H1 (cell line): ENCODE measurements around the gene UBTD1. TPM values are rescaled to one million over a fixed set of nuclear protein-coding genes. Genes with fewer than 3 reads are reported as not detected.

Experiments
- CTCF ChIA-PET: fragments of 300-600 bp; sonication (Branson Sonifier 250); formaldehyde crosslinking; loops from one replicate; lab custom pipeline; 2021; ENCODE audit not compliant: partially characterized antibody; lab: Charles Lee
- POLR2A ChIA-PET: fragments of 300-600 bp; sonication (Branson Sonifier 250); formaldehyde crosslinking; loops from one replicate; lab custom pipeline; 2021; ENCODE audit warnings: inconsistent platforms; ENCODE audit not compliant: partially characterized antibody; lab: Charles Lee
- DNase-seq, 2 experiments: peaks; one replicate each; pipeline versions ENCODE4 v3.0.0 to v3.0.0-alpha.2; 2010 to 2022; ENCODE audit warnings: low spot score in 2 of 2, low read depth in 1 of 2, mixed read lengths in 1 of 2
- FAIRE-seq: peaks from 2 replicates; lab custom pipeline; 2011; peaks lifted over from hg19 to GRCh38; lab: Jason Lieb, UNC
- H2AFZ ChIP-seq: 2 replicates; pipeline ENCODE4 v1.8.1; 2012; ENCODE audit warnings: low read length, inconsistent platforms
- H2AK5ac ChIP-seq: 2 replicates; pipeline ENCODE4 v1.6.1; 2013; ENCODE audit warnings: low read depth, low read length
- H2BK120ac ChIP-seq: replicated peaks from 2 replicates; pipeline ENCODE3; 2013; ENCODE audit warnings: low read depth, low read length, inconsistent platforms
- H2BK12ac ChIP-seq: 2 replicates; pipeline ENCODE4 v1.6.1; 2013; ENCODE audit warnings: low read depth, low read length
- H2BK15ac ChIP-seq: 2 replicates; pipeline ENCODE4 v1.6.1; 2013; ENCODE audit warnings: low read length
- H2BK20ac ChIP-seq: 2 replicates; pipeline ENCODE4 v1.6.1; 2013; ENCODE audit warnings: low read length
- H2BK5ac ChIP-seq: 2 replicates; pipeline ENCODE4 v1.6.1; 2013; ENCODE audit warnings: low read depth, low read length
- H3K14ac ChIP-seq: 2 replicates; pipeline ENCODE4 v1.6.1; 2013; ENCODE audit warnings: inconsistent platforms; ENCODE audit not compliant: insufficient read length
- H3K18ac ChIP-seq: 2 replicates; pipeline ENCODE4 v1.6.1; 2013; ENCODE audit warnings: low read length; ENCODE audit errors: extremely low read depth
- H3K23ac ChIP-seq: 2 replicates; pipeline ENCODE4 v1.6.1; 2013; ENCODE audit warnings: inconsistent platforms; ENCODE audit not compliant: insufficient read length
- H3K23me2 ChIP-seq: 2 replicates; pipeline ENCODE4 v1.6.1; 2013; ENCODE audit warnings: low read depth, low read length
- H3K27ac ChIP-seq: 2 replicates; pipeline ENCODE4 v1.6.1; 2011; ENCODE audit warnings: low read depth, low read length, inconsistent platforms
- H3K27me3 ChIP-seq, 4 experiments: replicated peaks in 1 of 4; 1 replicate in 1 of 4; 2 replicates in 3 of 4; pipeline versions ENCODE4 v1.6.1 to v1.8.1; 2011 to 2013; ENCODE audit warnings: low read length in 3 of 4, mild to moderate bottlenecking in 3 of 4, inconsistent platforms in 2 of 4, mixed read lengths in 2 of 4, moderate library complexity in 1 of 4; ENCODE audit not compliant: control insufficient read depth in 3 of 4, insufficient read depth in 3 of 4; ENCODE audit errors: extremely low read depth in 1 of 4
- H3K36me3 ChIP-seq, 4 experiments: 2 replicates each; pipeline versions ENCODE4 v1.6.1 to v1.8.1; 2011 to 2013; ENCODE audit warnings: mild to moderate bottlenecking in 4 of 4, low read length in 3 of 4, moderate library complexity in 2 of 4, control low read depth in 1 of 4, inconsistent platforms in 1 of 4; ENCODE audit not compliant: insufficient read depth in 4 of 4, control insufficient read depth in 2 of 4
- H3K4ac ChIP-seq: replicated peaks from 2 replicates; pipeline ENCODE3; 2013; ENCODE audit warnings: low read length, low read depth, mixed read lengths, inconsistent platforms; ENCODE audit not compliant: insufficient read length
- H3K4me1 ChIP-seq, 4 experiments: replicated peaks in 1 of 4; 1 replicate in 1 of 4; 2 replicates in 3 of 4; pipeline versions ENCODE4 v1.6.1 to v1.8.1; 2011 to 2013; ENCODE audit warnings: low read length in 3 of 4, inconsistent platforms in 2 of 4, mixed read lengths in 1 of 4; ENCODE audit not compliant: insufficient read depth in 4 of 4, control insufficient read depth in 3 of 4
- H3K4me2 ChIP-seq, 2 experiments: 2 replicates each; pipeline versions ENCODE4 v1.6.1 to v1.8.1; 2011 to 2013; ENCODE audit warnings: low read depth in 2 of 2, low read length in 2 of 2, control low read depth in 1 of 2, inconsistent platforms in 1 of 2, mild to moderate bottlenecking in 1 of 2; ENCODE audit not compliant: insufficient read depth in 1 of 2
- H3K4me3 ChIP-seq, 4 experiments: fragments of 200-600, 300-600 bp in 1 of 4; sonication (generic), shearing (Covaris generic), sonication (Bioruptor Twin) in 1 of 4; 2 replicates each; pipeline versions ENCODE4 v1.5.1 to v1.8.1; 2011 to 2016; ENCODE audit warnings: low read length in 4 of 4, low read depth in 3 of 4, control low read depth in 2 of 4, inconsistent platforms in 2 of 4, mild to moderate bottlenecking in 2 of 4, mixed read lengths in 1 of 4, moderate library complexity in 1 of 4; ENCODE audit not compliant: insufficient read depth in 2 of 4; ENCODE audit errors: extremely low read depth in 1 of 4
- H3K56ac ChIP-seq: replicated peaks from 2 replicates; pipeline ENCODE3; 2013; ENCODE audit warnings: low read depth, mild to moderate bottlenecking, mixed read lengths, low read length, inconsistent platforms; ENCODE audit not compliant: insufficient read length
- H3K79me1 ChIP-seq: 2 replicates; pipeline ENCODE4 v1.6.1; 2013; ENCODE audit warnings: low read depth, low read length, control low read depth
- H3K79me2 ChIP-seq, 2 experiments: 2 replicates each; pipeline versions ENCODE4 v1.6.1 to v1.8.1; 2012 to 2013; ENCODE audit warnings: low read length in 2 of 2, mild to moderate bottlenecking in 2 of 2, inconsistent platforms in 1 of 2; ENCODE audit not compliant: insufficient read depth in 2 of 2, control insufficient read depth in 1 of 2
- H3K9ac ChIP-seq, 4 experiments: replicated peaks in 1 of 4; 1 replicate in 1 of 4; 2 replicates in 3 of 4; pipeline versions ENCODE4 v1.6.1 to v1.8.1; 2011 to 2013; ENCODE audit warnings: low read depth in 3 of 4, low read length in 3 of 4, control low read depth in 2 of 4, mild to moderate bottlenecking in 2 of 4, moderate library complexity in 2 of 4, inconsistent platforms in 1 of 4; ENCODE audit errors: extremely low read depth in 1 of 4
- H3K9me3 ChIP-seq, 2 experiments: 2 replicates each; pipeline versions ENCODE4 v1.6.1 to v1.8.1; 2012 to 2013; ENCODE audit warnings: mild to moderate bottlenecking in 2 of 2, moderate library complexity in 2 of 2, control low read depth in 1 of 2, inconsistent platforms in 1 of 2, low read depth in 1 of 2, low read length in 1 of 2, mixed read lengths in 1 of 2; ENCODE audit not compliant: insufficient read depth in 2 of 2
- H4K20me1 ChIP-seq, 2 experiments: replicated peaks in 1 of 2; 2 replicates each; pipeline versions ENCODE3 to v1.8.1; 2011 to 2013; ENCODE audit warnings: inconsistent platforms in 2 of 2, low read length in 2 of 2, mild to moderate bottlenecking in 1 of 2; ENCODE audit not compliant: insufficient read depth in 2 of 2, control insufficient read depth in 1 of 2
- H4K5ac ChIP-seq: 2 replicates; pipeline ENCODE4 v1.6.1; 2013; ENCODE audit warnings: low read length, low read depth, mixed read lengths, inconsistent platforms; ENCODE audit not compliant: insufficient read length
- H4K8ac ChIP-seq: 2 replicates; pipeline ENCODE4 v1.8.0; 2013; ENCODE audit warnings: mild to moderate bottlenecking, moderate library complexity, low read length, inconsistent platforms; ENCODE audit not compliant: insufficient read depth; ENCODE audit errors: extremely low read depth
- H4K91ac ChIP-seq: replicated peaks from 2 replicates; pipeline ENCODE3; 2013; ENCODE audit warnings: low read length, mixed read lengths, inconsistent platforms; ENCODE audit not compliant: insufficient read length
- ASH2L ChIP-seq: fragments of 200-600, 300-600 bp; sonication (generic); IDR thresholded peaks from one replicate; pipeline ENCODE4 v1.7.1; 2017; ENCODE audit warnings: low read length
- CHD1 ChIP-seq: IDR thresholded peaks from 2 replicates; pipeline ENCODE4 v1.6.1; 2012; ENCODE audit warnings: low read depth, low read length, improper control_type of control experiment
- EP300 ChIP-seq, 2 experiments: IDR thresholded peaks; 1 replicate in 1 of 2; 2 replicates in 1 of 2; pipeline ENCODE4 v1.6.1; 2011 to 2012; ENCODE audit warnings: low read depth in 2 of 2, low read length in 2 of 2, mild to moderate bottlenecking in 2 of 2, borderline replicate concordance in 1 of 2, inconsistent platforms in 1 of 2, moderate library complexity in 1 of 2
- NANOG ChIP-seq: IDR thresholded peaks from 2 replicates; pipeline ENCODE4 v1.6.1; 2011; ENCODE audit warnings: low read length, low read depth, mild to moderate bottlenecking, inconsistent platforms; ENCODE audit not compliant: insufficient read depth, poor library complexity, severe bottlenecking
- SIN3A ChIP-seq, 2 experiments: IDR thresholded peaks in 1 of 2; conservative IDR thresholded peaks in 1 of 2; 2 replicates each; pipeline ENCODE4 v1.6.1; 2011 to 2012; ENCODE audit warnings: low read length in 2 of 2, improper control_type of control experiment in 1 of 2, low read depth in 1 of 2, mild to moderate bottlenecking in 1 of 2
- WGBS, 2 experiments: shearing (Covaris generic) in 1 of 2; methylation state at CpG; one replicate each; pipeline versions ENCODE4 v1.1.6 to v1.1.7; 2013 to 2015; ENCODE audit warnings: low lambda C conversion rate in 2 of 2, mixed read lengths in 2 of 2, inconsistent platforms in 1 of 2, low coverage in 1 of 2, missing lambda C conversion rate in 1 of 2; ENCODE audit not compliant: insufficient replicate concordance in 2 of 2, insufficient coverage in 1 of 2, insufficient read length in 1 of 2; ENCODE audit errors: extremely low coverage in 1 of 2, missing lambda C conversion rate in 1 of 2; 5-methylcytosine and 5-hydroxymethylcytosine counted together
- polyA plus RNA-seq, 7 experiments: library from polyadenylated mRNA; depleted of rRNA in 3 of 7; stranded (reverse) in 5 of 7; unstranded in 2 of 7; fragments of >200 nt in 5 of 7; fragments of 200-250 nt in 2 of 7; gene quantifications; 1 replicate in 5 of 7; 2 replicates in 1 of 7; 4 replicates in 1 of 7; pipeline versions ENCODE4 v1.2.1 to v1.2.3, GENCODE V29; 2011 to 2013; ENCODE audit warnings: missing spikeins in 2 of 7, mixed read lengths in 2 of 7
- total RNA-seq: library from RNA; stranded (reverse); fragmentation: NEBNext Ultra II Directional; extraction: Animal tissue kit (Norgen Biotek cat#: 25700); gene quantifications from 2 replicates; pipeline ENCODE4 v1.2.1, GENCODE V29; 2021
- TF ChIP-seq, protein P1 (sequence below): IDR thresholded peaks from 2 replicates; pipeline ENCODE4 v1.6.1; 2012; ENCODE audit warnings: inconsistent platforms

Gene UBTD1
- total and polyA plus RNA-seq, 2 of the 8 experiments (the other 6 are each of a cell fraction or from before 2014, with no cell fraction given): 22.3 to 36.2 TPM

- peaks cover 0 to 14% (median 2%) of the 10 kb centered on the region in 4 experiments; a peak in 4 of 8 replicates for H3K36me3 ChIP-seq
- no peak overlapping the region for H3K4me3 ChIP-seq
- no peak overlapping the region for H3K4ac ChIP-seq
- FAIRE-seq: no peak
- H2BK15ac ChIP-seq: no peak overlapping the region
- H2BK120ac ChIP-seq: no peak overlapping the region
- no peak overlapping the region for H3K9ac ChIP-seq
- no peak for DNase-seq
- H2BK20ac ChIP-seq: no peak overlapping the region
- no peaks in the 10 kb centered on the region for H3K23me2 ChIP-seq
- 0 out of 4 replicates have a peak, but pooled peaks cover 0 to 3% of the 10 kb centered on the region in 2 experiments for H3K9me3 ChIP-seq
- H3K27ac ChIP-seq: no peak overlapping the region
- no peak overlapping the region for H2AFZ ChIP-seq
- H3K79me1 ChIP-seq: no peaks in the 10 kb centered on the region
- H3K79me2 ChIP-seq: no peaks in the 10 kb centered on the region
- H3K23ac ChIP-seq: no peak overlapping the region
- no peaks in the 10 kb centered on the region; a peak in 1 of 7 replicates for H3K4me1 ChIP-seq
- ChIA-PET CTCF (interaction anchor here (2.1 to 12.9 kb wide), 2 partner anchors 11 to 31 kb away, joined by 10 to 169 read pairs; no protein-coding TSS in a partner anchor), POLR2A (no interaction called here)
- no peak overlapping the region; the same call in 1 of the 2 replicates for H3K18ac ChIP-seq
- peaks cover 0 to 2% of the 10 kb centered on the region in 2 experiments for H4K20me1 ChIP-seq
- H2BK12ac ChIP-seq: no peak overlapping the region
- H2AK5ac ChIP-seq: no peak overlapping the region
- H3K27me3 ChIP-seq: no peaks in the 10 kb centered on the region
- no peak overlapping the region for H4K8ac ChIP-seq
- WGBS, 2 experiments: 90% methylated on average over 2 of the region's 2 CpGs; no CpG with 5 or more reads in 1 of the 2 experiments
- H3K14ac ChIP-seq: no peak overlapping the region
- H4K91ac ChIP-seq: no peak overlapping the region
- no peak overlapping the region for H2BK5ac ChIP-seq
- TF ChIP-seq CHD1 (no peak), SIN3A (conservative IDR thresholded peaks at IDR 0.05 in 1 of 2, IDR thresholded peaks at IDR 0.05 in 1 of 2; ENCODE audit: low read depth in 1 of 2, low read length in 2 of 2) (no peak), NANOG (no peak), EP300 (IDR thresholded peaks at IDR 0.05; ENCODE audit: borderline replicate concordance in 1 of 2, low read depth in 2 of 2, low read length in 2 of 2) (no peak), ASH2L (no peak)
- TF ChIP-seq, protein P1, sequence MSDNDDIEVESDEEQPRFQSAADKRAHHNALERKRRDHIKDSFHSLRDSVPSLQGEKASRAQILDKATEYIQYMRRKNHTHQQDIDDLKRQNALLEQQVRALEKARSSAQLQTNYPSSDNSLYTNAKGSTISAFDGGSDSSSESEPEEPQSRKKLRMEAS: no peak
- no peak overlapping the region for H4K5ac ChIP-seq
- no peak overlapping the region for H3K4me2 ChIP-seq
- H3K56ac ChIP-seq: no peak overlapping the region
Measured at GRCh38 chr10:97566336-97566996, 67.7 kb downstream of the UBTD1 start.
